H1 (cell line): ENCODE data around the gene DNER. TPM values are rescaled to one million over a fixed set of nuclear protein-coding genes. Genes with fewer than 3 reads are reported as not detected.

Experiments
- CTCF ChIA-PET: fragments of 300-600 bp; sonication (Branson Sonifier 250); formaldehyde crosslinking; loops from one replicate; lab custom pipeline; 2021; ENCODE audit not compliant: partially characterized antibody; lab: Charles Lee
- POLR2A ChIA-PET: fragments of 300-600 bp; sonication (Branson Sonifier 250); formaldehyde crosslinking; loops from one replicate; lab custom pipeline; 2021; ENCODE audit warnings: inconsistent platforms; ENCODE audit not compliant: partially characterized antibody; lab: Charles Lee
- DNase-seq, 2 experiments: peaks; one replicate each; pipeline versions ENCODE4 v3.0.0 to v3.0.0-alpha.2; 2010 to 2022; ENCODE audit warnings: low spot score in 2 of 2, low read depth in 1 of 2, mixed read lengths in 1 of 2
- FAIRE-seq: peaks from 2 replicates; lab custom pipeline; 2011; peaks lifted over from hg19 to GRCh38; lab: Jason Lieb, UNC
- H2AFZ ChIP-seq: 2 replicates; pipeline ENCODE4 v1.8.1; 2012; ENCODE audit warnings: low read length, inconsistent platforms
- H2AK5ac ChIP-seq: 2 replicates; pipeline ENCODE4 v1.6.1; 2013; ENCODE audit warnings: low read depth, low read length
- H2BK120ac ChIP-seq: replicated peaks from 2 replicates; pipeline ENCODE3; 2013; ENCODE audit warnings: low read depth, low read length, inconsistent platforms
- H2BK12ac ChIP-seq: 2 replicates; pipeline ENCODE4 v1.6.1; 2013; ENCODE audit warnings: low read depth, low read length
- H2BK15ac ChIP-seq: 2 replicates; pipeline ENCODE4 v1.6.1; 2013; ENCODE audit warnings: low read length
- H2BK20ac ChIP-seq: 2 replicates; pipeline ENCODE4 v1.6.1; 2013; ENCODE audit warnings: low read length
- H2BK5ac ChIP-seq: 2 replicates; pipeline ENCODE4 v1.6.1; 2013; ENCODE audit warnings: low read depth, low read length
- H3K14ac ChIP-seq: 2 replicates; pipeline ENCODE4 v1.6.1; 2013; ENCODE audit warnings: inconsistent platforms; ENCODE audit not compliant: insufficient read length
- H3K18ac ChIP-seq: 2 replicates; pipeline ENCODE4 v1.6.1; 2013; ENCODE audit warnings: low read length; ENCODE audit errors: extremely low read depth
- H3K23ac ChIP-seq: 2 replicates; pipeline ENCODE4 v1.6.1; 2013; ENCODE audit warnings: inconsistent platforms; ENCODE audit not compliant: insufficient read length
- H3K23me2 ChIP-seq: 2 replicates; pipeline ENCODE4 v1.6.1; 2013; ENCODE audit warnings: low read depth, low read length
- H3K27ac ChIP-seq: 2 replicates; pipeline ENCODE4 v1.6.1; 2011; ENCODE audit warnings: low read depth, low read length, inconsistent platforms
- H3K27me3 ChIP-seq, 4 experiments: replicated peaks in 1 of 4; 1 replicate in 1 of 4; 2 replicates in 3 of 4; pipeline versions ENCODE4 v1.6.1 to v1.8.1; 2011 to 2013; ENCODE audit warnings: low read length in 3 of 4, mild to moderate bottlenecking in 3 of 4, inconsistent platforms in 2 of 4, mixed read lengths in 2 of 4, moderate library complexity in 1 of 4; ENCODE audit not compliant: control insufficient read depth in 3 of 4, insufficient read depth in 3 of 4; ENCODE audit errors: extremely low read depth in 1 of 4
- H3K36me3 ChIP-seq, 4 experiments: 2 replicates each; pipeline versions ENCODE4 v1.6.1 to v1.8.1; 2011 to 2013; ENCODE audit warnings: mild to moderate bottlenecking in 4 of 4, low read length in 3 of 4, moderate library complexity in 2 of 4, control low read depth in 1 of 4, inconsistent platforms in 1 of 4; ENCODE audit not compliant: insufficient read depth in 4 of 4, control insufficient read depth in 2 of 4
- H3K4ac ChIP-seq: replicated peaks from 2 replicates; pipeline ENCODE3; 2013; ENCODE audit warnings: low read length, low read depth, mixed read lengths, inconsistent platforms; ENCODE audit not compliant: insufficient read length
- H3K4me1 ChIP-seq, 4 experiments: replicated peaks in 1 of 4; 1 replicate in 1 of 4; 2 replicates in 3 of 4; pipeline versions ENCODE4 v1.6.1 to v1.8.1; 2011 to 2013; ENCODE audit warnings: low read length in 3 of 4, inconsistent platforms in 2 of 4, mixed read lengths in 1 of 4; ENCODE audit not compliant: insufficient read depth in 4 of 4, control insufficient read depth in 3 of 4
- H3K4me2 ChIP-seq, 2 experiments: 2 replicates each; pipeline versions ENCODE4 v1.6.1 to v1.8.1; 2011 to 2013; ENCODE audit warnings: low read depth in 2 of 2, low read length in 2 of 2, control low read depth in 1 of 2, inconsistent platforms in 1 of 2, mild to moderate bottlenecking in 1 of 2; ENCODE audit not compliant: insufficient read depth in 1 of 2
- H3K4me3 ChIP-seq, 4 experiments: fragments of 200-600, 300-600 bp in 1 of 4; sonication (generic), shearing (Covaris generic), sonication (Bioruptor Twin) in 1 of 4; 2 replicates each; pipeline versions ENCODE4 v1.5.1 to v1.8.1; 2011 to 2016; ENCODE audit warnings: low read length in 4 of 4, low read depth in 3 of 4, control low read depth in 2 of 4, inconsistent platforms in 2 of 4, mild to moderate bottlenecking in 2 of 4, mixed read lengths in 1 of 4, moderate library complexity in 1 of 4; ENCODE audit not compliant: insufficient read depth in 2 of 4; ENCODE audit errors: extremely low read depth in 1 of 4
- H3K56ac ChIP-seq: replicated peaks from 2 replicates; pipeline ENCODE3; 2013; ENCODE audit warnings: low read depth, mild to moderate bottlenecking, mixed read lengths, low read length, inconsistent platforms; ENCODE audit not compliant: insufficient read length
- H3K79me1 ChIP-seq: 2 replicates; pipeline ENCODE4 v1.6.1; 2013; ENCODE audit warnings: low read depth, low read length, control low read depth
- H3K79me2 ChIP-seq, 2 experiments: 2 replicates each; pipeline versions ENCODE4 v1.6.1 to v1.8.1; 2012 to 2013; ENCODE audit warnings: low read length in 2 of 2, mild to moderate bottlenecking in 2 of 2, inconsistent platforms in 1 of 2; ENCODE audit not compliant: insufficient read depth in 2 of 2, control insufficient read depth in 1 of 2
- H3K9ac ChIP-seq, 4 experiments: replicated peaks in 1 of 4; 1 replicate in 1 of 4; 2 replicates in 3 of 4; pipeline versions ENCODE4 v1.6.1 to v1.8.1; 2011 to 2013; ENCODE audit warnings: low read depth in 3 of 4, low read length in 3 of 4, control low read depth in 2 of 4, mild to moderate bottlenecking in 2 of 4, moderate library complexity in 2 of 4, inconsistent platforms in 1 of 4; ENCODE audit errors: extremely low read depth in 1 of 4
- H3K9me3 ChIP-seq, 2 experiments: 2 replicates each; pipeline versions ENCODE4 v1.6.1 to v1.8.1; 2012 to 2013; ENCODE audit warnings: mild to moderate bottlenecking in 2 of 2, moderate library complexity in 2 of 2, control low read depth in 1 of 2, inconsistent platforms in 1 of 2, low read depth in 1 of 2, low read length in 1 of 2, mixed read lengths in 1 of 2; ENCODE audit not compliant: insufficient read depth in 2 of 2
- H4K20me1 ChIP-seq, 2 experiments: replicated peaks in 1 of 2; 2 replicates each; pipeline versions ENCODE3 to v1.8.1; 2011 to 2013; ENCODE audit warnings: inconsistent platforms in 2 of 2, low read length in 2 of 2, mild to moderate bottlenecking in 1 of 2; ENCODE audit not compliant: insufficient read depth in 2 of 2, control insufficient read depth in 1 of 2
- H4K5ac ChIP-seq: 2 replicates; pipeline ENCODE4 v1.6.1; 2013; ENCODE audit warnings: low read length, low read depth, mixed read lengths, inconsistent platforms; ENCODE audit not compliant: insufficient read length
- H4K8ac ChIP-seq: 2 replicates; pipeline ENCODE4 v1.8.0; 2013; ENCODE audit warnings: mild to moderate bottlenecking, moderate library complexity, low read length, inconsistent platforms; ENCODE audit not compliant: insufficient read depth; ENCODE audit errors: extremely low read depth
- H4K91ac ChIP-seq: replicated peaks from 2 replicates; pipeline ENCODE3; 2013; ENCODE audit warnings: low read length, mixed read lengths, inconsistent platforms; ENCODE audit not compliant: insufficient read length
- CHD1 ChIP-seq: IDR thresholded peaks from 2 replicates; pipeline ENCODE4 v1.6.1; 2012; ENCODE audit warnings: low read depth, low read length, improper control_type of control experiment
- FOSL1 ChIP-seq: IDR thresholded peaks from 2 replicates; pipeline ENCODE4 v1.6.1; 2011; ENCODE audit warnings: mild to moderate bottlenecking, low read depth, low read length, moderate library complexity; ENCODE audit not compliant: insufficient read depth
- KDM1A ChIP-seq: fragments of 200-600, 300-600 bp; sonication (generic); IDR thresholded peaks from 2 replicates; pipeline ENCODE4 v1.7.1; 2016; ENCODE audit warnings: mild to moderate bottlenecking, low read length, borderline replicate concordance
- POU5F1 ChIP-seq: IDR thresholded peaks from 2 replicates; pipeline ENCODE4 v1.6.1; 2011; ENCODE audit warnings: low read depth, mild to moderate bottlenecking, low read length, moderate library complexity
- ZNF274 ChIP-seq: IDR thresholded peaks from 2 replicates; pipeline ENCODE4 v1.7.0; 2012; ENCODE audit warnings: low read length, borderline replicate concordance; ENCODE audit errors: extremely low read depth
- WGBS, 2 experiments: shearing (Covaris generic) in 1 of 2; methylation state at CpG; one replicate each; pipeline versions ENCODE4 v1.1.6 to v1.1.7; 2013 to 2015; ENCODE audit warnings: low lambda C conversion rate in 2 of 2, mixed read lengths in 2 of 2, inconsistent platforms in 1 of 2, low coverage in 1 of 2, missing lambda C conversion rate in 1 of 2; ENCODE audit not compliant: insufficient replicate concordance in 2 of 2, insufficient coverage in 1 of 2, insufficient read length in 1 of 2; ENCODE audit errors: extremely low coverage in 1 of 2, missing lambda C conversion rate in 1 of 2; 5-methylcytosine and 5-hydroxymethylcytosine counted together
- polyA plus RNA-seq, 7 experiments: library from polyadenylated mRNA; depleted of rRNA in 3 of 7; stranded (reverse) in 5 of 7; unstranded in 2 of 7; fragments of >200 nt in 5 of 7; fragments of 200-250 nt in 2 of 7; gene quantifications; 1 replicate in 5 of 7; 2 replicates in 1 of 7; 4 replicates in 1 of 7; pipeline versions ENCODE4 v1.2.1 to v1.2.3, GENCODE V29; 2011 to 2013; ENCODE audit warnings: missing spikeins in 2 of 7, mixed read lengths in 2 of 7
- total RNA-seq: library from RNA; stranded (reverse); fragmentation: NEBNext Ultra II Directional; extraction: Animal tissue kit (Norgen Biotek cat#: 25700); gene quantifications from 2 replicates; pipeline ENCODE4 v1.2.1, GENCODE V29; 2021

Gene DNER
- total and polyA plus RNA-seq, 2 of the 8 experiments (the other 6 are each of a cell fraction or from before 2014, with no cell fraction given) = 6.8 to 16.3 TPM

GRCh38 chr2:229523663-229524062, 190.7 kb downstream of the DNER start:
- ChIA-PET CTCF (interaction anchor here (1.7 to 2.0 kb wide), 2 partner anchors 9 to 63 kb away, joined by 4 to 7 read pairs; no protein-coding TSS in a partner anchor), POLR2A (no interaction called here)
- H4K91ac ChIP-seq = no peak overlapping the region
- no peak overlapping the region for H2BK20ac ChIP-seq
- no peaks in the 10 kb centered on the region for H4K20me1 ChIP-seq
- no peak overlapping the region for H3K27ac ChIP-seq
- H3K9ac ChIP-seq = no peak overlapping the region
- no peaks in the 10 kb centered on the region for H3K23me2 ChIP-seq
- no peak overlapping the region for H3K14ac ChIP-seq
- H3K36me3 ChIP-seq = no peaks in the 10 kb centered on the region
- H3K9me3 ChIP-seq = no peaks in the 10 kb centered on the region
- H3K4ac ChIP-seq = no peak overlapping the region
- H3K4me1 ChIP-seq = peaks cover 0 to 3% (median 1%) of the 10 kb centered on the region in 4 experiments; a peak in 3 of 7 replicates
- H2BK12ac ChIP-seq = no peak overlapping the region
- no peak overlapping the region for H3K18ac ChIP-seq
- DNase-seq (no peak), FAIRE-seq (no peak)
- no peak overlapping the region for H3K4me2 ChIP-seq
- H4K8ac ChIP-seq = no peak overlapping the region
- H3K4me3 ChIP-seq = no peak overlapping the region
- H3K27me3 ChIP-seq = no peaks in the 10 kb centered on the region; a peak in 1 of 7 replicates
- 87% methylated on average over 1 of the region's 1 CpG; no CpG with 5 or more reads in 1 of the 2 experiments for WGBS, 2 experiments
- H2AFZ ChIP-seq = no peak overlapping the region
- H2AK5ac ChIP-seq = no peak overlapping the region
- H3K79me2 ChIP-seq = no peaks in the 10 kb centered on the region
- no peak overlapping the region for H2BK15ac ChIP-seq
- H3K56ac ChIP-seq = no peak overlapping the region
- H2BK120ac ChIP-seq = no peak overlapping the region
- H3K23ac ChIP-seq = no peak overlapping the region
- H2BK5ac ChIP-seq = no peak overlapping the region
- H4K5ac ChIP-seq = no peak overlapping the region
- H3K79me1 ChIP-seq = no peaks in the 10 kb centered on the region
- TF ChIP-seq POU5F1 (no peak), KDM1A (no peak), ZNF274 (no peak), CHD1 (no peak), FOSL1 (no peak)
